OCI-LY7 (cell line): ENCODE measurements around the gene STK26.

Source experiments
- CTCF ChIP-seq: fragments of 200-600 bp; sonication (generic); conservative IDR thresholded peaks from 2 replicates; pipeline ENCODE4 v1.5.1; 2014; ENCODE audit warnings: mild to moderate bottlenecking, antibody characterized with exemption, low read length, moderate library complexity, mixed read lengths
- EZH2phosphoT487 ChIP-seq: fragments of 200-600 bp; sonication (generic); IDR thresholded peaks from 2 replicates; pipeline ENCODE4 v1.6.1; 2018; ENCODE audit warnings: low read depth, borderline replicate concordance, mild to moderate bottlenecking, mixed run types, antibody characterized with exemption, low read length, moderate library complexity, mixed read lengths

GRCh38 chrX:132001127-132001526, 22.0 kb upstream of the STK26 start:
- TF ChIP-seq CTCF (no peak), EZH2phosphoT487 (no peak)
